GM12873 (cell line): Measurements from ENCODE around the gene MEGF8.

Source experiments
- TF ChIP-seq, protein P1 (sequence below): IDR thresholded peaks from 2 replicates; pipeline ENCODE4 v1.5.1; 2012; ENCODE audit warnings: low read depth, mild to moderate bottlenecking, moderate library complexity, low read length, control low read depth; ENCODE audit not compliant: insufficient read depth; ENCODE audit errors: missing control alignments

Gene MEGF8

GRCh38 chr19:42292963-42293362 lies 32.5 kb upstream of the MEGF8 start:
- TF ChIP-seq, protein P1, sequence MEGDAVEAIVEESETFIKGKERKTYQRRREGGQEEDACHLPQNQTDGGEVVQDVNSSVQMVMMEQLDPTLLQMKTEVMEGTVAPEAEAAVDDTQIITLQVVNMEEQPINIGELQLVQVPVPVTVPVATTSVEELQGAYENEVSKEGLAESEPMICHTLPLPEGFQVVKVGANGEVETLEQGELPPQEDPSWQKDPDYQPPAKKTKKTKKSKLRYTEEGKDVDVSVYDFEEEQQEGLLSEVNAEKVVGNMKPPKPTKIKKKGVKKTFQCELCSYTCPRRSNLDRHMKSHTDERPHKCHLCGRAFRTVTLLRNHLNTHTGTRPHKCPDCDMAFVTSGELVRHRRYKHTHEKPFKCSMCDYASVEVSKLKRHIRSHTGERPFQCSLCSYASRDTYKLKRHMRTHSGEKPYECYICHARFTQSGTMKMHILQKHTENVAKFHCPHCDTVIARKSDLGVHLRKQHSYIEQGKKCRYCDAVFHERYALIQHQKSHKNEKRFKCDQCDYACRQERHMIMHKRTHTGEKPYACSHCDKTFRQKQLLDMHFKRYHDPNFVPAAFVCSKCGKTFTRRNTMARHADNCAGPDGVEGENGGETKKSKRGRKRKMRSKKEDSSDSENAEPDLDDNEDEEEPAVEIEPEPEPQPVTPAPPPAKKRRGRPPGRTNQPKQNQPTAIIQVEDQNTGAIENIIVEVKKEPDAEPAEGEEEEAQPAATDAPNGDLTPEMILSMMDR = no peak

DNA sequence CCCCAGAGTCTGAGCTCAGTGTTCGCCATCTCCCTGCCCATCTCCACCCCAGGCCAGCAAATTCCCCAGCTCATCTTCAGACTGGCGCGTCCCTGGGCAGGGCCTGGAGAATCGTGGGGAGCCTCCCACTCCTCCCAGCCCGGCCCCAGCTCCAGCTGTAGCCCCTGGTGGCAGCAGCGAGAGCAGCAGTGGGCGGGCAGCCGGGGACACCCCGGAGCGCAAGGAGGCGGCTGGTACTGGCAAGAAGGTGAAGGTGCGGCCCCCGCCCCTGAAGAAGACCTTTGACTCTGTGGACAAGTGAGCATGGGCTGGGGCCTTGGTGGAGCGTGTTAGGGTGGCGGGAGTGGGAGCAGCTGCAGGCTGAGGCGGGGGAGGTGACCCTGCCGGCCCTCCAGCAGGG lies 31.9 kb upstream of the MEGF8 start:
- TF ChIP-seq, protein P1 = no peak

DNA sequence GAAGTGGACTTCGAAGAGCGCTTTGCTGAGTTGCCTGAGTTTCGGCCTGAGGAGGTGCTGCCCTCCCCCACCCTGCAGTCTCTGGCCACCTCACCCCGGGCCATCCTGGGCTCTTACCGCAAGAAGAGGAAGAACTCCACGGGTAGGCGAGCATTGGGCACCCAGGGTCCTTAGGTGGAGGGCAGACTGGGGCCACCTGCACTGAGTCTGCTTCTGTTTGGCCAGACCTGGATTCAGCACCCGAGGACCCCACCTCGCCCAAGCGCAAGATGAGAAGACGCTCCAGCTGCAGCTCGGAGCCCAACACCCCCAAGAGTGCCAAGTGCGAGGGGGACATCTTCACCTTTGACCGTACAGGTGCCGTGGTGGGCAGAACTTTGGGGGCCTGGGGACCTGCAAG lies 31.5 kb upstream of the MEGF8 start:
- TF ChIP-seq, protein P1 = no peak

DNA sequence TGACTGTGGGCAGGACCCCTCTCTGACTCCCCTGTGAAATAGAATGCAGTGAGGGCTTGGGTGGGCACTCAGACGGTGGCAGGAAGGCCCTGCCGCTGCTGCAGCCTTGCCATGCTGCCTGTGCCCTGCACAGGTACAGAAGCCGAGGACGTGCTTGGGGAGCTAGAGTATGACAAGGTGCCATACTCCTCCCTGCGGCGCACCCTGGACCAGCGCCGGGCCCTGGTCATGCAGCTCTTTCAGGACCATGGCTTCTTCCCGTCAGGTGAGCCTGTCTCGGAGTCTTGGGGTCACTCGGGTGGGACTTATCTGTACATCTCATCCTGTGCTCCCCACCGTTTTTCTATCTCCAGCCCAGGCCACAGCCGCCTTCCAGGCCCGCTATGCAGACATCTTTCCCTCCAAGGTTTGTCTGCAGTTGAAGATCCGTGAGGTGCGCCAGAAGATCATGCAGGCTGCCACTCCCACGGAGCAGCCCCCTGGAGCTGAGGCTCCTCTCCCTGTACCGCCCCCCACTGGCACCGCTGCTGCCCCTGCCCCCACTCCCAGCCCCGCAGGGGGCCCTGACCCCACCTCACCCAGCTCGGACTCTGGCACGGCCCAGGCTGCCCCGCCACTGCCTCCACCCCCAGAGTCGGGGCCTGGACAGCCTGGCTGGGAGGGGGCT lies 30.8 kb upstream of the MEGF8 start:
- TF ChIP-seq, protein P1 = no peak

DNA sequence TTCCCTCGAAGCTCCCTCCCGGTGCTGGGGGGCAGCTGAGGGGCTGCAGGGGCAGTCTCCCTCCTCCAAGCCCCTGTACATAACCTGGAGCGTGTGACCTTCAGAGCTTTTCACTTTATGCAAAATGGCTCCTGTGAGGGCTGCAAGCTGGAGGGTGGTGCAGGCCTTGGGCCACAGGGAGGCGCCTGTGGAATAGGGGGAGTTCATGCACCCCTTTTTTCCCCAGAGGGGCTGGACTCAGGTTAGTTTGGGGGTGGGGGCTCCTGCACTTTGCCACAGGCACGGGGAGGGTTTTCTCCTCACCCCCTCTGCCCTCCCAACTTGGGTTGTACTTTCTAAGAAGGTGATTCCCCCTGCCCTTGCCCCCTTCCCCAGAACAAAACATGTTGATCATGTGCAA lies 30.1 kb upstream of the MEGF8 start:
- TF ChIP-seq, protein P1 = no peak

GRCh38 chr19:42295831-42296525 lies 29.5 kb upstream of the MEGF8 start:
- TF ChIP-seq, protein P1 = peak; percentile 100

- TF ChIP-seq, protein P1 = no peak
Measured at GRCh38 chr19:42297039-42297438, 28.4 kb upstream of the MEGF8 start.
